Gastroesophageal sphincter (tissue), 4 donors: Measurements from ENCODE around the gene ZNF592. TPM values are rescaled to one million over a fixed set of nuclear protein-coding genes. Genes with fewer than 3 reads are reported as not detected.
"Not testable (repeated sequence)": the region's sequence is repeated elsewhere in the genome, so short reads cannot be mapped to it uniquely, and the experiment has no call there.

Source experiments
- ATAC-seq: fragments of 150-250 bp; one replicate; pipeline ENCODE4 v1.9.1; 2016; ENCODE audit warnings: mild to moderate bottlenecking, moderate library complexity
- H3K27ac ChIP-seq, 4 donors: fragments of 200-600 bp; sonication (generic) in 3 of 4; 1 replicate in 3 of 4; 2 replicates in 1 of 4; pipeline ENCODE4 v1.5.1; 2016 to 2019
- H3K27me3 ChIP-seq: fragments of 200-600 bp; sonication (generic); one replicate; pipeline ENCODE4 v1.5.1; 2019
- H3K36me3 ChIP-seq, 2 donors: fragments of 200-600 bp; sonication (generic); one replicate each; pipeline ENCODE4 v1.5.1; 2019; ENCODE audit warnings: control low read depth in 1 of 2
- H3K4me1 ChIP-seq, 3 donors: fragments of 200-600 bp; sonication (generic); 1 replicate in 2 of 3; 2 replicates in 1 of 3; pipeline ENCODE4 v1.5.1; 2016 to 2019; ENCODE audit warnings: control low read depth in 2 of 3
- H3K4me3 ChIP-seq, 2 donors: fragments of 200-600 bp; sonication (generic); one replicate each; pipeline ENCODE4 v1.5.1; 2019; ENCODE audit warnings: mild to moderate bottlenecking in 1 of 2, moderate library complexity in 1 of 2
- H3K9me3 ChIP-seq, 3 donors: fragments of 200-600 bp; sonication (generic); one replicate each; pipeline ENCODE4 v1.5.1; 2017 to 2019; ENCODE audit warnings: control low read depth in 2 of 3
- EP300 ChIP-seq: sonication (generic); formaldehyde crosslinking; IDR thresholded peaks from one replicate; pipeline ENCODE4 v1.6.1; 2017; ENCODE audit warnings: antibody characterized with exemption, mild to moderate bottlenecking
- POLR2A ChIP-seq, 2 donors: fragments of 450-650 bp; IDR thresholded peaks; one replicate each; pipeline ENCODE4 v1.6.1; 2017; ENCODE audit warnings: antibody characterized with exemption in 2 of 2, mild to moderate bottlenecking in 2 of 2, moderate library complexity in 1 of 2
- POLR2AphosphoS5 ChIP-seq: sonication (generic); formaldehyde crosslinking; IDR thresholded peaks from one replicate; pipeline ENCODE4 v1.6.1; 2017; ENCODE audit warnings: antibody characterized with exemption
- WGBS, 2 donors: methylation state at CpG; one replicate each; pipeline ENCODE4 v1.1.5; 2018; ENCODE audit warnings: low coverage in 1 of 2; 5-methylcytosine and 5-hydroxymethylcytosine counted together
- total RNA-seq, 4 donors: library from RNA; depleted of rRNA; stranded (reverse); fragments of >200 nt; gene quantifications; one replicate each; pipeline ENCODE4 v1.1.0, GENCODE V29; 2016
- TF ChIP-seq, protein P1 (sequence below), 4 experiments: fragments of 200-600 bp in 2 of 4; fragments of 450-650 bp in 2 of 4; sonication (generic) in 1 of 4; IDR thresholded peaks; one replicate each; pipeline ENCODE4 v1.5.1; 2017 to 2019; ENCODE audit warnings: antibody characterized with exemption in 4 of 4, mild to moderate bottlenecking in 2 of 4, moderate library complexity in 2 of 4

ZNF592 gene
- total RNA-seq, 4 donors from 2014 or later, result 15.7 to 26.0 (median 19.1) TPM

DNA sequence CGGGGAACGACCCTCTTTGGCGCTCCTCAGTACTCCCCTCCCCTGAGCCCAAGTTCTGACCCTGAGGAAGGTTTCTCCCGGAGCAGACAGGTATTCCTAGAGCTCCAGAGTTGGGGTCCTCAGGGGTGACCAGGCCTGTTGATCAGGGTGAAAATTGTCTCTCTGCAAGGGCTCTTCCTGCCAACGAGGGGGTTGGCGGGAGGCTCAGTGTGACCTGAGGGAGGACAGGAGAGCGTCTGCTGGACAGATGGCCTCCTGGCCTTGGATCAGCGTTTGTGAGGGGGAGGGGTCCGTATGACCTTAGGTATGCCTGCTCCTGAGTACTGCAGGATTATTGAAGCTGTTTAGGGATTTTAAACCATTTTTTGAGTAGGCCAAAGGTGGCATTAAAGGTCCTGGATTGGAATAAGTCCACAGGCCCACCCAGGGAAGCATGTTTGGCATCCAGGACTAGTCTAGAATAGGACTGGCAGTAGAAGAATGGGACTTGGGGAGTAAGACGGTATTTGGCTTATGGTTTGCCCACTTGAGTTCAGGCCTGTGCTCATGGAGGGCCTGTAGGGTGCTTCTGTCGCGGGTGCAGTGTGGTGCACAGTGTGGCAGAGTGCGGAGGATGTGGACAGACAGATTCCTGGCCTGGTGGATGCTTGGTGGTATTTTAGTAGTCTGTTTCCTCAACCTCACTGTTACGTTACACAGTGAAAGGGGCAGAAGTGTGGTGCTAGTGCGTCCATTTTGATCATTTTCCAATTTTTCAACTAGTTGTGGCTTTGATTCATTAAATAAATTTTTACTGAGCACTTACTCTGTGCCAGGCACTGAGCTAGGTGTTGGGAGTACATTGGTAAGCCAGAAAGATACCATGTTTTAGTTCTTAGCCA lies 959 bp downstream of the ZNF592 start:
- peaks cover 0 to 77% (median 16%) of the 10 kb centered on the region in 3 donors for H3K4me1 ChIP-seq
- no peak for ATAC-seq
- no peak for TF ChIP-seq POLR2A (IDR thresholded peaks at IDR 0.05)
- TF ChIP-seq EP300, result no peak
- no peak for TF ChIP-seq POLR2AphosphoS5
- TF ChIP-seq, protein P1, sequence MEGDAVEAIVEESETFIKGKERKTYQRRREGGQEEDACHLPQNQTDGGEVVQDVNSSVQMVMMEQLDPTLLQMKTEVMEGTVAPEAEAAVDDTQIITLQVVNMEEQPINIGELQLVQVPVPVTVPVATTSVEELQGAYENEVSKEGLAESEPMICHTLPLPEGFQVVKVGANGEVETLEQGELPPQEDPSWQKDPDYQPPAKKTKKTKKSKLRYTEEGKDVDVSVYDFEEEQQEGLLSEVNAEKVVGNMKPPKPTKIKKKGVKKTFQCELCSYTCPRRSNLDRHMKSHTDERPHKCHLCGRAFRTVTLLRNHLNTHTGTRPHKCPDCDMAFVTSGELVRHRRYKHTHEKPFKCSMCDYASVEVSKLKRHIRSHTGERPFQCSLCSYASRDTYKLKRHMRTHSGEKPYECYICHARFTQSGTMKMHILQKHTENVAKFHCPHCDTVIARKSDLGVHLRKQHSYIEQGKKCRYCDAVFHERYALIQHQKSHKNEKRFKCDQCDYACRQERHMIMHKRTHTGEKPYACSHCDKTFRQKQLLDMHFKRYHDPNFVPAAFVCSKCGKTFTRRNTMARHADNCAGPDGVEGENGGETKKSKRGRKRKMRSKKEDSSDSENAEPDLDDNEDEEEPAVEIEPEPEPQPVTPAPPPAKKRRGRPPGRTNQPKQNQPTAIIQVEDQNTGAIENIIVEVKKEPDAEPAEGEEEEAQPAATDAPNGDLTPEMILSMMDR (IDR thresholded peaks at IDR 0.05), result peak in 1 of 4 experiments; percentile 40

DNA sequence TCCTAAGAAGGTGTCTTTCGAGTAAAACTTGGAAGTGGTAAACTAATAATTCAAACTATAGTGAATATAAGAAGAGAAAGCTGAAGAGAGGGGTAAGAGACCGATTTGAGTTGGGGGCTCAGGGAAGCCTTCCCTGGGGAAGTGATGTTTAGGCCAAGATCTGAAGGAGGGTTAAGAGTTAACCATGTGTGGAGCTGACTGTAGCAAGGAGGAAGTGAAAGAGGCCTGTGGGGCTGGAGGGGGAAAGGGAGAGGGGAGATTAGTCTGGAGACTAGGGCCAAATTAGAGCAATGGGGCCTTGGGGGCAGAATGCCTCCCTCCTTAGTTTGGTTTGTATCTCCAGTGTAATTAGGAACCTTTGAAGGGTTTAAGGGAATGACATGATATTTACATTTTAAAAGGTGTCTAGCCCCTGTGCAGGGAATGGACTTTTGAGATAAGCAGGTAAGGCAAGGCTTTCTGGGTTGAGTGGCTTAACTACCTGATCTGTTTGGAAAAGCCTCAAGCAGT lies 2.2 kb downstream of the ZNF592 start:
- peak overlapping the region in 1 of 2 donors; percentile 65 for H3K4me3 ChIP-seq
- 26 to 33% methylated on average over 2 of the region's 2 CpGs for WGBS, 2 donors
- TF ChIP-seq EP300 (no peak), POLR2A (IDR thresholded peaks at IDR 0.05) (no peak), POLR2AphosphoS5 (no peak)
- TF ChIP-seq, protein P1 (IDR thresholded peaks at IDR 0.05), result no peak

More for the DNA sequence above, 959 bp downstream of the ZNF592 start:
- Histone ChIP-seq H3K36me3 (no peaks in the 10 kb centered on the region), H3K27me3 (no peaks in the 10 kb centered on the region), H3K27ac (peak overlapping the region; percentile 91 to 99 (median 96)), H3K4me3 (peak overlapping the region; percentile 65 to 99), H3K9me3 (no peaks in the 10 kb centered on the region)
- 2 to 17% methylated on average over 3 to 7 of the region's 15 CpGs for WGBS, 2 donors

DNA sequence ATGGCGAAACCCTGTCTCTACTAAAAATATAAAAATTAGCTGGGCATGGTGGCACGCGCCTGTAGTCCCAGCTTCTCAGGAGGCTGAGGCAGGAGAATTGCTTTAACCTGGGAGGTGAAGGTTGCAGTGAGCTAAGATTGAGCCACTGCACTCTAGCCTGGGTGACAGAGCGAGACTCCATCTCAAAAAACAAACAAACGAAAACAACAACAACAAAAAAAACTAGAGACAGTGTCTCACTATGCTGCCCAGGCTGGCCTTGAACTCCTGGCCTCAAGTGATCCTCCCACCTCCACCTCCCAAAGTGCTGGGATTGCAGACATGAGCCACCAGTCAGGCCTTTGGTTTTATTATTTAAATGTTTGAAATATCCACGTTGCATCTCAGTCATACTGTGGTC lies 3.3 kb downstream of the ZNF592 start:
- not testable (repeated sequence) for H3K9me3 ChIP-seq, H3K36me3 ChIP-seq, H3K27ac ChIP-seq, H3K4me3 ChIP-seq, H3K27me3 ChIP-seq, ATAC-seq
- 87 to 96% methylated on average over 3 to 4 of the region's 6 CpGs for WGBS, 2 donors
- H3K4me1 ChIP-seq, result peaks cover 0 to 76% (median 19%) of the 10 kb centered on the region in 3 donors

More for the DNA sequence above, 2.2 kb downstream of the ZNF592 start:
- ATAC-seq, result no peak
- Histone ChIP-seq H3K27me3 (no peaks in the 10 kb centered on the region), H3K4me1 (peaks cover 0 to 77% (median 16%) of the 10 kb centered on the region in 3 donors), H3K9me3 (no peaks in the 10 kb centered on the region), H3K36me3 (no peaks in the 10 kb centered on the region), H3K27ac (peak overlapping the region in 1 of 4 donors; percentile 97)

DNA sequence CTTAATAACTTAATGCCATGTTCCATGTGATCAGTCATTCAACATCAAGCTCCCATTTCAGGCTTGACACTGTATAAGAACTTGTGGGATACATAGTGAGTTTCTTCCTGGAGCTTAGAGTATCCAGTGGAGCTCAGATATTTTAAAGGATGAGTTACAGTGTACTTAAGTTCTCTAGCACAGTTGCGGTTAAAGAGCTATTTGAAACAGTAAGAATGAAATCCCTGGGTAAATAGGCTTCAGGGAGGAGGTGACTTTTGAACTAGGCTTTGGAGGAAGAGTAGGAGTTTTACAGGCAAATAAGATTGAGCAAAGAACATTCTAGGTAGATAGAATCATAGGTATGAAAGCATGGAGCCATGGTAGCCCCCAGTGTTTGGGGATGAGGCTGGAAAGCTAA lies 3.8 kb downstream of the ZNF592 start:
- no peak overlapping the region for H3K4me3 ChIP-seq
- no peaks in the 10 kb centered on the region for H3K27me3 ChIP-seq
- 100% methylated on average over 1 of the region's 1 CpG for WGBS, 2 donors
- TF ChIP-seq POLR2A (IDR thresholded peaks at IDR 0.05), result no peak
- TF ChIP-seq, protein P1 (IDR thresholded peaks at IDR 0.05), result no peak
- peaks cover 0 to 71% (median 17%) of the 10 kb centered on the region in 3 donors for H3K4me1 ChIP-seq
- peak overlapping the region in 1 of 4 donors; percentile 15 for H3K27ac ChIP-seq
- H3K36me3 ChIP-seq, result no peaks in the 10 kb centered on the region
- ATAC-seq, result no peak
- H3K9me3 ChIP-seq, result no peaks in the 10 kb centered on the region

DNA sequence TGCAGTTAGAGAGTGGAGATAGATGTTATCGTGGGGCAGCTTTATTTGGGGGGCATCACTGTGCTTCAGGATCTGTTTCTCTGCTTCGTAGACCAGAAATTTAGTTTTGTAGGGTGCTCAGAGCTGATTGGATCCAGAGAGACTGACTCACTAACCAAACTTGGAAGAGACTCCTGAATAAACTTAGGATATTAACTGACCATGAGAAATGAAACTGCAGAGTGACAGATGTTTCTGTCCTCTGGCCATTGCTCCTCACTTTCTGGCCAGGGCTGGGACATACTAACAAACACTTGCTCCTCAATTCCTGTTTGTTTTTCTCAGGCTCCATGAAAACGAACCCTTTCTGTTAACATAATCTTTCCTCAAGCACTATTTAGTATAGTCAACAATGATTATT lies 4.3 kb downstream of the ZNF592 start:
- no peak overlapping the region for H3K4me3 ChIP-seq
- peaks cover 0 to 71% (median 16%) of the 10 kb centered on the region in 3 donors for H3K4me1 ChIP-seq
- no peak for ATAC-seq
- H3K36me3 ChIP-seq, result no peaks in the 10 kb centered on the region
- WGBS, 2 donors, result 7 to 36% methylated on average over 2 to 3 of the region's 3 CpGs
- H3K27me3 ChIP-seq, result no peaks in the 10 kb centered on the region
- no peaks in the 10 kb centered on the region for H3K9me3 ChIP-seq
- TF ChIP-seq EP300, result no peak
- no peak for TF ChIP-seq POLR2A (IDR thresholded peaks at IDR 0.05)
- no peak for TF ChIP-seq POLR2AphosphoS5
- TF ChIP-seq, protein P1 (IDR thresholded peaks at IDR 0.05), result no peak
- H3K27ac ChIP-seq, result peak overlapping the region in 1 of 4 donors; percentile 15

DNA sequence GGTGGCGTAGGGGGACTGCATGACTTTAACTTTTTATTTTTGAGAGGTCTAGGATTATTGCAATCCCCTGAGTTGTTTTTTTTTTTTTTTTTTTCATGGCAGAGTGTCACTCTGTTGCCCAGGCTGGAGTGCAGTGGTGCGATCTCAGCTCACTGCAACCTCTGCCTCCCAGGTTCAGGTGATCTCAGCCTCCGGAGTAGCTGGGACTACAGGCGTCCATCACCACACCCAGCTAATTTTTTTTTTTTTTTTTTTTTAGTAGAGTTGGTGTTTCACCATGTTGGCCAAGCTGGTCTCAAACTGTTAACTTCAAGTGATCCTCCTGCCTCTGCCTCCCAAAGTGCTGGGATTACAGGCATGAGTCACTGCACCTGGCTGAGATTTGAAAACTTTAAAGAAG lies 6.5 kb downstream of the ZNF592 start:
- H3K4me1 ChIP-seq, result peaks cover 0 to 86% (median 14%) of the 10 kb centered on the region in 3 donors
- not testable (repeated sequence) for H3K27me3 ChIP-seq, H3K27ac ChIP-seq, ATAC-seq, H3K9me3 ChIP-seq, H3K4me3 ChIP-seq, H3K36me3 ChIP-seq
- WGBS, 2 donors, result 59 to 69% methylated on average over 3 to 4 of the region's 4 CpGs
